NT2/D1 (cell line): ENCODE measurements around the gene ZDHHC8.

Source experiments
- YY1 ChIP-seq: IDR thresholded peaks from 2 replicates; pipeline ENCODE4 v1.6.1; 2011; ENCODE audit not compliant: insufficient read length, insufficient read depth
- ZNF274 ChIP-seq: IDR thresholded peaks from 2 replicates; pipeline ENCODE4 v1.6.1; 2011; ENCODE audit warnings: mild to moderate bottlenecking, low read depth, low read length

DNA sequence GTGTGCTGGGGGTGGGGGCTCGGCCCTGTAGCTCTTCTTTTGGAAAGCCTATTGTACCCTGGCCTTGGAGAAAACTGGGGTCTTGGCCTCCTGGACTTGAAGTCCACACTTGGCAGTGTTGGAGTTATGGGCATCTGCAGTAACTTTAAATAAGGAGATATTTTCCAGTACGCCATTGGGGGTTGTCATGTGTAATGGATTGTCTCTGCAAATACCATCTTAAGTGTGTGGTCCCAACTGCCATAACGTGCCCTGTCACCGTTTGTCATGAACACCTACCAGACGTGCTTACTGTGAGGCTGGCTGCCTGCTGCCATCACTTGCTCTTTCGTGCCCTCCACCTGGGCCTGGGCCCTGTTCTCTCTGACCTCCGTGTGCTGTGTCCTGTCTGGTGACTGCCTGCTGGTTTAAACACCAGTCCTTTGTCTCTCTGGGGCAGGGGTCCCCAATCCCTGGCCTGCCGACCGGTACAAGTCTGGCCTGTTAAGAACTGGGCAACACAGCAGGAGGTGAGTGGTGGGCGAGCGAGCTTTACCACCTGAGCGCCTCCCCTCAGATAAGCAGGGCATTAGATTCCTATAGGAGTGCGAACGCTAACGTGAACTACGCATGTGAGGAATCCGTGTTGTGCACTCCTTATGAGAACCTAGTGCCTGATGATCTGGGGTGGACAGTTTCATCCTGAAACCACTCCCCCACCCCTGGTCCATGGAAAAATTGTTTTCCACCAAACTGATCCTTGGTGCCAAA is 3.6 kb upstream of the ZDHHC8 start:
- TF ChIP-seq YY1: no peak
- TF ChIP-seq ZNF274: no peak
